Neural progenitor cell (in vitro differentiated cells): ENCODE data around the gene TM9SF2. TPM values are rescaled to one million over a fixed set of nuclear protein-coding genes. Genes with fewer than 3 reads are reported as not detected.

Experiments used
- DNase-seq: peaks from one replicate; pipeline ENCODE4 v3.0.0-alpha.2; 2016; ENCODE audit warnings: low spot score
- H2AFZ ChIP-seq: fragments of 200-600 bp; sonication (generic); replicated peaks from 2 replicates; pipeline ENCODE4 v1.6.1; 2016; ENCODE audit warnings: antibody characterized with exemption
- H3F3A ChIP-seq: fragments of 200-600 bp; sonication (generic); 2 replicates; pipeline ENCODE4 v1.6.1; 2016; ENCODE audit warnings: antibody characterized with exemption, low read depth
- H3K27ac ChIP-seq: fragments of 200-600 bp; sonication (generic); 2 replicates; pipeline ENCODE4 v1.5.1; 2016; ENCODE audit warnings: mild to moderate bottlenecking
- H3K27me3 ChIP-seq: fragments of 200-600 bp; sonication (generic); 2 replicates; pipeline ENCODE4 v1.6.1; 2016; ENCODE audit warnings: mild to moderate bottlenecking, moderate library complexity
- H3K36me3 ChIP-seq: fragments of 200-600 bp; sonication (generic); 2 replicates; pipeline ENCODE4 v1.5.1; 2016
- H3K4me1 ChIP-seq: fragments of 200-600 bp; sonication (generic); 2 replicates; pipeline ENCODE4 v1.6.1; 2016; ENCODE audit warnings: mixed run types
- H3K4me2 ChIP-seq: fragments of 200-600 bp; sonication (generic); 2 replicates; pipeline ENCODE4 v1.6.1; 2016
- H3K4me3 ChIP-seq: fragments of 200-600 bp; sonication (generic); 2 replicates; pipeline ENCODE4 v1.5.1; 2016
- H3K79me2 ChIP-seq: fragments of 200-600 bp; sonication (generic); 2 replicates; pipeline ENCODE4 v1.6.1; 2016; ENCODE audit warnings: low read depth
- H3K9ac ChIP-seq: fragments of 200-600 bp; sonication (generic); 2 replicates; pipeline ENCODE4 v1.6.1; 2016
- H3K9me3 ChIP-seq: fragments of 200-600 bp; sonication (generic); 2 replicates; pipeline ENCODE4 v1.5.1; 2016; ENCODE audit warnings: low read depth
- H4K20me1 ChIP-seq: fragments of 200-600 bp; sonication (generic); 2 replicates; pipeline ENCODE4 v1.6.1; 2016; ENCODE audit warnings: low read depth
- H3K27ac Mint-ChIP-seq: 3 replicates; pipeline ENCODE4 v1.8.0; 2021; ENCODE audit warnings: mixed read lengths
- H3K27me3 Mint-ChIP-seq: 2 replicates; pipeline ENCODE4 v1.8.0; 2022; ENCODE audit warnings: low read depth, mild to moderate bottlenecking, inconsistent platforms, moderate library complexity, mixed read lengths; ENCODE audit not compliant: insufficient read depth
- H3K36me3 Mint-ChIP-seq: 3 replicates; pipeline ENCODE4 v1.8.0; 2021; ENCODE audit warnings: mixed read lengths
- H3K4me1 Mint-ChIP-seq: 3 replicates; pipeline ENCODE4 v1.8.0; 2021; ENCODE audit warnings: mixed read lengths
- H3K4me3 Mint-ChIP-seq: 3 replicates; pipeline ENCODE4 v1.8.0; 2021; ENCODE audit warnings: mild to moderate bottlenecking, moderate library complexity, mixed read lengths
- H3K9me3 Mint-ChIP-seq: 3 replicates; pipeline ENCODE4 v1.8.0; 2020; ENCODE audit warnings: mixed read lengths
- CTCF ChIP-seq: fragments of 200-600 bp; sonication (generic); IDR thresholded peaks from 2 replicates; pipeline ENCODE4 v1.5.1; 2017; ENCODE audit warnings: antibody characterized with exemption, mild to moderate bottlenecking
- EZH2 ChIP-seq: fragments of 200-600 bp; sonication (generic); IDR thresholded peaks from 2 replicates; pipeline ENCODE4 v1.6.1; 2017; ENCODE audit warnings: antibody characterized with exemption, mild to moderate bottlenecking, moderate library complexity
- EZH2phosphoT487 ChIP-seq: fragments of 200-600 bp; sonication (generic); IDR thresholded peaks from 2 replicates; pipeline ENCODE4 v1.6.1; 2017; ENCODE audit warnings: antibody characterized with exemption
- total RNA-seq: library from RNA; depleted of rRNA; stranded (reverse); fragments of >200 nt; gene quantifications from 2 replicates; pipeline ENCODE4 v1.2.3, GENCODE V29; 2015; ENCODE audit warnings: low replicate concordance

Gene TM9SF2
- total RNA-seq, 1 donor from 2014 or later = 128 TPM

GRCh38 chr13:99600318-99600717 is 99.0 kb downstream of the TM9SF2 start:
- H3K79me2 ChIP-seq = no peaks in the 10 kb centered on the region
- H3K4me3 ChIP-seq = no peak overlapping the region
- no peak overlapping the region for H3K9ac ChIP-seq
- peaks cover 19% of the 10 kb centered on the region for H3K27me3 ChIP-seq
- peaks cover 7% of the 10 kb centered on the region for H3F3A ChIP-seq
- DNase-seq = peak; percentile 66
- H3K36me3 ChIP-seq = no peaks in the 10 kb centered on the region
- no peak overlapping the region for H3K27ac ChIP-seq
- H3K9me3 Mint-ChIP-seq = no peaks in the 10 kb centered on the region
- peak overlapping the region; percentile 19 for H3K4me2 ChIP-seq
- H3K4me3 Mint-ChIP-seq = no peak overlapping the region
- no peaks in the 10 kb centered on the region for H3K9me3 ChIP-seq
- H2AFZ ChIP-seq = no peak overlapping the region
- no peak for TF ChIP-seq EZH2
- TF ChIP-seq CTCF = peak; percentile 76
- H3K4me1 Mint-ChIP-seq = peaks cover 20% of the 10 kb centered on the region
- no peaks in the 10 kb centered on the region for H3K36me3 Mint-ChIP-seq
- peaks cover 12% of the 10 kb centered on the region for H3K4me1 ChIP-seq
- no peaks in the 10 kb centered on the region for H4K20me1 ChIP-seq
- peaks cover 6% of the 10 kb centered on the region for H3K27me3 Mint-ChIP-seq
- H3K27ac Mint-ChIP-seq = no peak overlapping the region

GRCh38 chr13:99601535-99601934 is 100.3 kb downstream of the TM9SF2 start:
- H2AFZ ChIP-seq = no peak overlapping the region
- peaks cover 16% of the 10 kb centered on the region for H3K4me1 ChIP-seq
- H3K27ac ChIP-seq = no peak overlapping the region
- Mint-ChIP-seq H3K4me3 (no peak overlapping the region), H3K27ac (peak overlapping the region; percentile 38), H3K4me1 (peaks cover 30% of the 10 kb centered on the region), H3K36me3 (no peaks in the 10 kb centered on the region), H3K9me3 (no peaks in the 10 kb centered on the region), H3K27me3 (peaks cover 9% of the 10 kb centered on the region)
- DNase-seq = no peak
- no peak overlapping the region for H3K9ac ChIP-seq
- peaks cover 17% of the 10 kb centered on the region for H3F3A ChIP-seq
- no peaks in the 10 kb centered on the region for H3K79me2 ChIP-seq
- no peaks in the 10 kb centered on the region for H3K9me3 ChIP-seq
- H3K27me3 ChIP-seq = peaks cover 24% of the 10 kb centered on the region
- TF ChIP-seq EZH2 (no peak), EZH2phosphoT487 (no peak), CTCF (no peak)
- H3K4me3 ChIP-seq = no peak overlapping the region
- no peak overlapping the region for H3K4me2 ChIP-seq
- H3K36me3 ChIP-seq = no peaks in the 10 kb centered on the region
- no peaks in the 10 kb centered on the region for H4K20me1 ChIP-seq

- peaks cover 3% of the 10 kb centered on the region for H3K36me3 Mint-ChIP-seq
- H2AFZ ChIP-seq = no peak overlapping the region
- H4K20me1 ChIP-seq = no peaks in the 10 kb centered on the region
- H3K9ac ChIP-seq = no peak overlapping the region
- H3K4me2 ChIP-seq = no peak overlapping the region
- H3K4me1 Mint-ChIP-seq = peaks cover 32% of the 10 kb centered on the region
- peaks cover 24% of the 10 kb centered on the region for H3K27me3 ChIP-seq
- peaks cover 16% of the 10 kb centered on the region for H3K4me1 ChIP-seq
- peak overlapping the region; percentile 12 for H3K4me3 Mint-ChIP-seq
- no peaks in the 10 kb centered on the region for H3K79me2 ChIP-seq
- H3K27ac Mint-ChIP-seq = no peak overlapping the region
- H3K9me3 ChIP-seq = no peaks in the 10 kb centered on the region
- TF ChIP-seq EZH2phosphoT487 (no peak), CTCF (no peak), EZH2 (no peak)
- H3K27ac ChIP-seq = no peak overlapping the region
- no peaks in the 10 kb centered on the region for H3K36me3 ChIP-seq
- no peak for DNase-seq
- H3K27me3 Mint-ChIP-seq = peaks cover 6% of the 10 kb centered on the region
- no peak overlapping the region for H3K4me3 ChIP-seq
- peaks cover 26% of the 10 kb centered on the region for H3F3A ChIP-seq
- peaks cover 2% of the 10 kb centered on the region for H3K9me3 Mint-ChIP-seq
Observed at GRCh38 chr13:99604636-99605035, 103.4 kb downstream of the TM9SF2 start.
